CD4-positive, alpha-beta T cell (primary cell): ENCODE measurements around the gene SPRYD3. TPM values are rescaled to one million over a fixed set of nuclear protein-coding genes. Genes with fewer than 3 reads are reported as not detected.
A peak's percentile ranks its signal among the peaks of the same experiment; 100 is the strongest.

Source experiments
- ATAC-seq: fragments of 200-7000 bp; cut with Tn5 transposase; one replicate; pipeline ENCODE4 v1.10.0; 2022; ENCODE audit warnings: mild to moderate bottlenecking; ENCODE audit not compliant: poor library complexity
- CTCF ChIA-PET: fragments of 350-600 bp; sonication (Branson Sonifier 250); formaldehyde crosslinking; loops from one replicate; lab custom pipeline; 2021; ENCODE audit warnings: antibody characterized with exemption, inconsistent platforms; lab: Charles Lee
- POLR2A ChIA-PET: fragments of 350-600 bp; sonication (Branson Sonifier 250); formaldehyde crosslinking; loops from one replicate; lab custom pipeline; 2021; ENCODE audit warnings: antibody characterized with exemption, inconsistent platforms; lab: Charles Lee
- DNase-seq, 14 experiments: peaks; one replicate each; pipeline ENCODE4 v3.0.0-alpha.2; 2013 to 2020; ENCODE audit warnings: mixed read lengths in 2 of 14
- H3K27ac ChIP-seq, 2 donors: one replicate each; pipeline versions ENCODE4 v1.5.1 to v1.7.0; 2013; ENCODE audit warnings: low read length in 2 of 2, low read depth in 1 of 2, mild to moderate bottlenecking in 1 of 2
- H3K27me3 ChIP-seq, 2 experiments: 1 replicate in 1 of 2; 2 replicates in 1 of 2; pipeline versions ENCODE4 v1.6.1 to v1.7.0; 2013; ENCODE audit warnings: low read length in 2 of 2, control low read depth in 1 of 2, mild to moderate bottlenecking in 1 of 2, moderate library complexity in 1 of 2; ENCODE audit not compliant: insufficient read depth in 2 of 2, control insufficient read depth in 1 of 2
- H3K36me3 ChIP-seq: one replicate; pipeline ENCODE4 v1.6.1; 2013; ENCODE audit warnings: low read length, control low read depth; ENCODE audit not compliant: insufficient read depth
- H3K4me1 ChIP-seq: one replicate; pipeline ENCODE4 v1.6.1; 2013; ENCODE audit warnings: low read length, control low read depth; ENCODE audit not compliant: insufficient read depth
- H3K4me3 ChIP-seq: one replicate; pipeline ENCODE4 v1.5.1; 2013; ENCODE audit warnings: mild to moderate bottlenecking, low read length, moderate library complexity
- H3K9me3 ChIP-seq, 2 experiments: 1 replicate in 1 of 2; 2 replicates in 1 of 2; pipeline versions ENCODE4 v1.6.1 to v1.7.0; 2013; ENCODE audit warnings: low read length in 2 of 2, mild to moderate bottlenecking in 2 of 2, control low read depth in 1 of 2, moderate library complexity in 1 of 2; ENCODE audit not compliant: control insufficient read depth in 1 of 2, insufficient read depth in 1 of 2
- H3K27ac Mint-ChIP-seq: one replicate; pipeline ENCODE4 v1.8.0; 2020; ENCODE audit warnings: mixed read lengths
- H3K27me3 Mint-ChIP-seq: one replicate; pipeline ENCODE4 v1.8.0; 2021; ENCODE audit warnings: mixed read lengths
- H3K36me3 Mint-ChIP-seq: one replicate; pipeline ENCODE4 v1.8.0; 2021; ENCODE audit warnings: low read depth, mixed read lengths
- H3K4me1 Mint-ChIP-seq: one replicate; pipeline ENCODE4 v1.8.0; 2021; ENCODE audit warnings: low read depth, mixed read lengths
- H3K4me3 Mint-ChIP-seq: one replicate; pipeline ENCODE4 v1.8.0; 2020; ENCODE audit warnings: mild to moderate bottlenecking, mixed read lengths
- H3K9me3 Mint-ChIP-seq: one replicate; pipeline ENCODE4 v1.8.0; 2020; ENCODE audit warnings: mixed read lengths
- intact Hi-C, 2 experiments: fragments of 100-400 bp; cut with DNase I in 1 of 2; cut with micrococcal nuclease in 1 of 2; formaldehyde crosslinking; loops; one replicate each; pipeline versions ENCODE4 v1.15.1 to v1.9.0; 2023 to 2025; cut with DNase I, micrococcal nuclease
- total RNA-seq, 174 experiments: library from RNA in 2 of 174; stranded (reverse) in 2 of 174; gene quantifications; one replicate each; pipeline ENCODE4 v1.2.3 and lab custom pipeline; 2021 to 2026
- TF ChIP-seq, protein P1 (sequence below): fragments of 200-600 bp; IDR thresholded peaks from one replicate; pipeline ENCODE4 v1.8.0; 2022; ENCODE audit warnings: antibody characterized with exemption, mild to moderate bottlenecking

SPRYD3 gene
- total RNA-seq, 2 experiments from 2014 or later: 17.7 to 21.0 TPM

DNA sequence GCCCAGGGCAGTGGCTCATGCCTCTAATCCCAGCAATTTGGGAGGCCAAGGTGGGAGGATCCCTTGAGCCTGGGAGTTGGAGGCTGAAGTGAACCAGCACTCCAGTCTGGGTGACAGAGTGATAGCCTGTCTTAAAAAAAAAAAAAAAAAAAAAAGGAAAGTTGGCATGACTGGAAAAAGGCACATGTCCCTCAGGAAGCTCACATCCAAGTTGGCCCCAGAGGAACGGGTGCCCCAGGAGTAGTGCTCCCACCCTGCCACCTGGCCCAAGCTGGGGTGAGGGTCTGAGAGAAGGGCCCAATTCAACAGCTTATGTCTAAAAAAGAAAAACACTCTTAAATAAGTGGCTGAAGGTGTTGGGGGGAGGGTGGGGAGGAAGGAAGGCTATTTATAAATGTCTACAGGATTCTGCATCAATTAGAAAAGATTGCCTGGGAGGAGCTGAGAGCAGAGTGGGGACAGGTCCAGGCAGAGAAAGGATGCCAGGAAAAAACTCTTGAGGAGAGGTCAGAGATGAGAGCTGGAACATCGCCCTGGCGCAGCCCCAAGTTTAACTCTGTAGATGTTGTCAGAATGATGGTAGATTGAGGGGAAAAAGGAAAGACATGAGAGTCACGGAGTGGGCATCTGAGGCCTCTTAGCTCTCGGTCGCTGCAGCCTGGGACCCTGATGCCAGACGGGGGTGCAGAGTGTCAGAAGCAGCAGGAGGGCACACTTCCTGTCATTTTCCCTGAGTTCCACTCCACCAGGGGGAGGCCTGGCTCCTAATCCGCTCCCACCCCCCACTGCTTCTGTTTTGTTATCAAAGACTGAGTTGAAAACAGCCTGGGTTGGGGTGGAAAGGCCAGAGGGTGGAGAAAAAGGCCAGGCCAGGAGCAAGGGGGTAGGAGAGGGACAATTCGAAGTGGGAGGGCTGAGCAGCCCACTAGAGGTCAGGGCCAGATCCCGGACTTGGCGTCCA lies 7.3 kb downstream of the SPRYD3 start:
- TF ChIP-seq, protein P1, sequence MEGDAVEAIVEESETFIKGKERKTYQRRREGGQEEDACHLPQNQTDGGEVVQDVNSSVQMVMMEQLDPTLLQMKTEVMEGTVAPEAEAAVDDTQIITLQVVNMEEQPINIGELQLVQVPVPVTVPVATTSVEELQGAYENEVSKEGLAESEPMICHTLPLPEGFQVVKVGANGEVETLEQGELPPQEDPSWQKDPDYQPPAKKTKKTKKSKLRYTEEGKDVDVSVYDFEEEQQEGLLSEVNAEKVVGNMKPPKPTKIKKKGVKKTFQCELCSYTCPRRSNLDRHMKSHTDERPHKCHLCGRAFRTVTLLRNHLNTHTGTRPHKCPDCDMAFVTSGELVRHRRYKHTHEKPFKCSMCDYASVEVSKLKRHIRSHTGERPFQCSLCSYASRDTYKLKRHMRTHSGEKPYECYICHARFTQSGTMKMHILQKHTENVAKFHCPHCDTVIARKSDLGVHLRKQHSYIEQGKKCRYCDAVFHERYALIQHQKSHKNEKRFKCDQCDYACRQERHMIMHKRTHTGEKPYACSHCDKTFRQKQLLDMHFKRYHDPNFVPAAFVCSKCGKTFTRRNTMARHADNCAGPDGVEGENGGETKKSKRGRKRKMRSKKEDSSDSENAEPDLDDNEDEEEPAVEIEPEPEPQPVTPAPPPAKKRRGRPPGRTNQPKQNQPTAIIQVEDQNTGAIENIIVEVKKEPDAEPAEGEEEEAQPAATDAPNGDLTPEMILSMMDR: no peak
- H3K4me1 ChIP-seq: peaks cover 8% of the 10 kb centered on the region
- H3K9me3 ChIP-seq: no peaks in the 10 kb centered on the region
- Mint-ChIP-seq H3K4me1 (peaks cover 22% of the 10 kb centered on the region), H3K4me3 (no peak overlapping the region), H3K9me3 (no peaks in the 10 kb centered on the region), H3K27ac (no peak overlapping the region), H3K36me3 (peaks cover 91% of the 10 kb centered on the region), H3K27me3 (no peaks in the 10 kb centered on the region)
- H3K36me3 ChIP-seq: peaks cover 84% of the 10 kb centered on the region
- CTCF ChIA-PET: no interaction called here
- intact Hi-C loops: no loop called here
- POLR2A ChIA-PET: interaction anchor here (1.0 kb wide), 1 partner anchor 8 kb away, joined by 3 read pairs; the partner anchor contains the start of gene SPRYD3
- H3K27ac ChIP-seq: no peak overlapping the region
- ATAC-seq (no peak), DNase-seq (no peak)
- H3K4me3 ChIP-seq: no peak overlapping the region
- no peaks in the 10 kb centered on the region for H3K27me3 ChIP-seq

DNA sequence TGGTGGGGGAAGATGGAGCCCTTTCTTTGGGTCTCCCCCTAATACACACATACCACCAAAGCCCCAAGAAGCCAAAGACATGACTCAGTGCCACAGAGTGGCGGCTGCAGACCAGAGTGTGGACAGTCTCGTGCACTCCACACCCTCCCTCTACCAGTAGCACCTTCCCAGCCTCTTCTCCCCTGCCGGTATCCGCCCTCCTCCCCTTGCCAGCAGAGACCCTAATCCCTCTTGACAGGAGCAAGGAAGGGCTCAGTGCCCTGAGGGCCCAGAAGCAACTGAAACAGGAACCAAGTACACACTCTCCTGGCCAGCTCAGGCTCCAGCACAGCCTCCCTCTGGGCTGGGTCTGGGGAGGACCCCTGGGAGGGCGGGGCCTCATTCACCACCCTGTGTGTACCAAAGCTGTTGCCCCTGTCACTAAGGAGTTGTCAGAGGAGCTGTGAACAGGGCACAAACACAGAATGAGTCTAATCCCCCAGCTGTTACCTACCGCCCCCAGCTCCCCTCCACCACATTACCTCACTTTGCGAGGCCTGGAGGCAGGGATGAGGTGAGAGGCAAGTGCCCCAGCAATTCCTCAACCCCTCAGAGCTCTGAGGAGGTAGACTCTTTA lies 8.2 kb downstream of the SPRYD3 start:
- Mint-ChIP-seq H3K9me3 (no peaks in the 10 kb centered on the region), H3K27ac (peak overlapping the region; percentile 42), H3K36me3 (peaks cover 93% of the 10 kb centered on the region), H3K4me3 (peak overlapping the region; percentile 43), H3K4me1 (peaks cover 23% of the 10 kb centered on the region), H3K27me3 (no peaks in the 10 kb centered on the region)
- CTCF ChIA-PET: no interaction called here
- DNase-seq: no peak
- H3K9me3 ChIP-seq: no peaks in the 10 kb centered on the region
- no peak overlapping the region for H3K4me3 ChIP-seq
- H3K4me1 ChIP-seq: peaks cover 8% of the 10 kb centered on the region
- no peaks in the 10 kb centered on the region for H3K27me3 ChIP-seq
- POLR2A ChIA-PET: interaction anchor here (1.0 kb wide), 1 partner anchor 9 kb away, joined by 3 read pairs; the partner anchor contains the start of gene SPRYD3
- ATAC-seq: no peak
- intact Hi-C loops: no loop called here
- TF ChIP-seq, protein P1: no peak
- peaks cover 83% of the 10 kb centered on the region for H3K36me3 ChIP-seq
- H3K27ac ChIP-seq: no peak overlapping the region

DNA sequence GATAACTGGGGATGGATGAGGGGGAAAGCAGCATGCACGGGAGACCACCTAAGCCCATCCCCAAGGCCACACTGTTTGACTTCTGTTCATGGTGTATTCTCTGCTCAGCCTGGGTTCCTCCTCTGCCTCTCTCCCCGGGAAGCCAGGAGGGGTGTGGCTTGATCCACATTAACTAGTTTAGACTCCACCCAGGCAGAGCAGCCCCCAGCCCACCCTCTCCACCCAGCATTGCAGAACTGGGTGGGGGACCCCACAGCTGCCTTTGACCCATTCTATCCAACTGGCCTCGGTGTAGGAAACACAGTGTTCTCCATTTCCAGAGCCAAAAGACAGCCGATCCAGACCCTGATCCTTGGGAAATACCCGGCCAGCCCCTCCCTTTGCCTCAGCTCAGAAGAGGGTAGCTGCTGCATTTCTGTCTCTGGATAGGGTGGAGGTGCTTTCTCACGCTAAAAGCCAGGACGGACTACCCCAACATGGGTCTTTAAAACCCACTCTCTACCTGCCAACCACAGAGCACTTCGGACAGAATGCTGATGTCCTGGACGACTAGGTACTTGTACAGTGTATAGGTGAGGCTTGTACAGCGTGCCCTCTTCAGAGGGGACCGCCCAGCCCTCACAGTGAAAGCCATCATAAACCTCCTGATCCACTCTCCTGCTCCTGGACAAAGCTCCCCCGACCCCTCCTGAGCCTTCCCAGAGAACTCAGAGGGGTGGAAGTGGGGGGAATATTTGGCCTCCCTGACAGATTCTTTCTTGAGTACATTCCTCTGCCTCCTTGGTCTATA lies 9.4 kb downstream of the SPRYD3 start:
- H3K9me3 Mint-ChIP-seq: no peaks in the 10 kb centered on the region
- H3K36me3 Mint-ChIP-seq: peaks cover 93% of the 10 kb centered on the region
- TF ChIP-seq, protein P1: no peak
- intact Hi-C loops: loop anchor here (5.0 to 10.0 kb wide), 2 partner anchors 125 to 217 kb away; no protein-coding TSS in a partner anchor
- peak overlapping the region; percentile 42 for H3K27ac Mint-ChIP-seq
- no peaks in the 10 kb centered on the region for H3K27me3 ChIP-seq
- H3K36me3 ChIP-seq: peaks cover 83% of the 10 kb centered on the region
- no peak overlapping the region for H3K27ac ChIP-seq
- no peak overlapping the region for H3K4me3 Mint-ChIP-seq
- CTCF ChIA-PET: interaction anchor here (6.7 kb wide), 1 partner anchor 31 kb away, joined by 114 read pairs; the partner anchor contains the start of genes IGFBP6 and SOAT2
- H3K9me3 ChIP-seq: no peaks in the 10 kb centered on the region
- peaks cover 12% of the 10 kb centered on the region for H3K4me1 ChIP-seq
- peaks cover 16% of the 10 kb centered on the region for H3K4me1 Mint-ChIP-seq
- H3K27me3 Mint-ChIP-seq: no peaks in the 10 kb centered on the region
- POLR2A ChIA-PET: interaction anchor here (2.4 kb wide), 1 partner anchor 10 kb away, joined by 9 read pairs; the partner anchor contains the start of gene SPRYD3
- no peak for DNase-seq
- H3K4me3 ChIP-seq: no peak overlapping the region
- no peak for ATAC-seq
